SK-N-SH treated with all-trans-retinoic acid at 6 μM for 48 hours (cell line): ENCODE data around the gene EML6.

Experiments used
- ATAC-seq: fragments of 200-7000 bp; cut with Tn5 transposase; 3 replicates; pipeline ENCODE4 v1.9.1; 2020; ENCODE audit warnings: mild to moderate bottlenecking, moderate library complexity
- ARNTL ChIP-seq: fragments of 450-650 bp; formaldehyde crosslinking; IDR thresholded peaks from 2 replicates; pipeline ENCODE4 v1.5.0; 2020; ENCODE audit warnings: low read depth, mild to moderate bottlenecking, moderate library complexity, borderline replicate concordance
- BACH2 ChIP-seq: fragments of 250-450 bp; sonication (Bioruptor Pico); IDR thresholded peaks from 2 replicates; pipeline ENCODE4 v1.9.0; 2021; ENCODE audit warnings: mild to moderate bottlenecking, borderline replicate concordance
- CREB5 ChIP-seq: fragments of 250-450 bp; sonication (Bioruptor Pico); IDR thresholded peaks from 2 replicates; pipeline ENCODE4 v1.5.1; 2020; ENCODE audit warnings: low read depth, mild to moderate bottlenecking, moderate library complexity
- CSDC2 ChIP-seq: fragments of 250-450 bp; sonication (Bioruptor Pico); IDR thresholded peaks from 2 replicates; pipeline ENCODE4 v1.5.0; 2020; ENCODE audit warnings: mild to moderate bottlenecking, moderate library complexity
- CSRNP3 ChIP-seq: fragments of 250-450 bp; sonication (Bioruptor Pico); IDR thresholded peaks from 2 replicates; pipeline ENCODE4 v1.5.1; 2021; ENCODE audit warnings: mild to moderate bottlenecking, moderate library complexity
- ESRRG ChIP-seq: fragments of 250-450 bp; sonication (Bioruptor Pico); IDR thresholded peaks from 2 replicates; pipeline ENCODE4 v1.6.1; 2021; ENCODE audit warnings: mild to moderate bottlenecking
- GLIS3 ChIP-seq: fragments of 250-450 bp; sonication (Bioruptor Pico); IDR thresholded peaks from 2 replicates; pipeline ENCODE4 v1.5.0; 2020; ENCODE audit warnings: mild to moderate bottlenecking, moderate library complexity
- ISL1 ChIP-seq: fragments of 250-450 bp; sonication (Bioruptor Pico); IDR thresholded peaks from 2 replicates; pipeline ENCODE4 v2.1.2; 2022; ENCODE audit warnings: mild to moderate bottlenecking, moderate library complexity
- OSR1 ChIP-seq: fragments of 250-450 bp; sonication (Bioruptor Pico); IDR thresholded peaks from 2 replicates; pipeline ENCODE4 v1.8.0; 2022; ENCODE audit warnings: moderate library complexity, mild to moderate bottlenecking, inconsistent platforms
- PATZ1 ChIP-seq: fragments of 250-450 bp; sonication (Bioruptor Pico); IDR thresholded peaks from 2 replicates; pipeline ENCODE4 v1.8.0; 2020; ENCODE audit warnings: mild to moderate bottlenecking, moderate library complexity, borderline replicate concordance
- POU6F1 ChIP-seq: fragments of 250-450 bp; sonication (Bioruptor Pico); IDR thresholded peaks from 2 replicates; pipeline ENCODE4 v1.8.0; 2021; ENCODE audit warnings: low read depth, mild to moderate bottlenecking, moderate library complexity, borderline replicate concordance
- PPARA ChIP-seq: fragments of 250-450 bp; sonication (Bioruptor Pico); IDR thresholded peaks from 2 replicates; pipeline ENCODE4 v1.5.0; 2020; ENCODE audit warnings: mild to moderate bottlenecking, borderline replicate concordance
- RARB ChIP-seq: fragments of 250-450 bp; sonication (Bioruptor Pico); IDR thresholded peaks from 2 replicates; pipeline ENCODE4 v1.8.0; 2021; ENCODE audit warnings: mild to moderate bottlenecking, moderate library complexity
- SNAI2 ChIP-seq: fragments of 250-450 bp; sonication (Bioruptor Pico); IDR thresholded peaks from 2 replicates; pipeline ENCODE4 v1.5.0; 2020; ENCODE audit warnings: mild to moderate bottlenecking, moderate library complexity
- TCF4 ChIP-seq: fragments of 250-450 bp; sonication (Bioruptor Pico); IDR thresholded peaks from 2 replicates; pipeline ENCODE4 v1.8.0; 2021; ENCODE audit warnings: mild to moderate bottlenecking, moderate library complexity, borderline replicate concordance
- TOX ChIP-seq: fragments of 250-450 bp; sonication (Bioruptor Pico); IDR thresholded peaks from 2 replicates; pipeline ENCODE4 v1.8.0; 2021; ENCODE audit warnings: mild to moderate bottlenecking, moderate library complexity, borderline replicate concordance
- TSHZ2 ChIP-seq: fragments of 250-450 bp; sonication (Bioruptor Pico); IDR thresholded peaks from 2 replicates; pipeline ENCODE4 v1.5.0; 2020; ENCODE audit warnings: mild to moderate bottlenecking, moderate library complexity
- ZFP3 ChIP-seq: fragments of 250-450 bp; sonication (Bioruptor Pico); IDR thresholded peaks from 2 replicates; pipeline ENCODE4 v1.5.0; 2020; ENCODE audit warnings: mild to moderate bottlenecking, moderate library complexity
- ZFP30 ChIP-seq: fragments of 450-650 bp; formaldehyde crosslinking; IDR thresholded peaks from 2 replicates; pipeline ENCODE4 v1.5.0; 2022; ENCODE audit warnings: mild to moderate bottlenecking, moderate library complexity
- ZNF565 ChIP-seq: fragments of 450-650 bp; formaldehyde crosslinking; conservative IDR thresholded peaks from 2 replicates; pipeline ENCODE4 v1.5.0; 2020; ENCODE audit warnings: low read depth, mild to moderate bottlenecking, moderate library complexity
- ZNF70 ChIP-seq: fragments of 450-650 bp; formaldehyde crosslinking; IDR thresholded peaks from 2 replicates; pipeline ENCODE4 v1.5.0; 2020; ENCODE audit warnings: mild to moderate bottlenecking, moderate library complexity
- ZNF8 ChIP-seq: fragments of 450-650 bp; formaldehyde crosslinking; IDR thresholded peaks from 2 replicates; pipeline ENCODE4 v1.5.0; 2020; ENCODE audit warnings: mild to moderate bottlenecking, moderate library complexity

EML6 gene

GRCh38 chr2:54836477-54836876, 113.0 kb downstream of the EML6 start:
- TF ChIP-seq TCF4 (CRISPR knock-in tag) = no peak
- TF ChIP-seq BACH2 (CRISPR knock-in tag) = no peak
- TF ChIP-seq POU6F1 = no peak
- TF ChIP-seq ZFP30 (CRISPR knock-in tag) = no peak
- TF ChIP-seq GLIS3 (CRISPR knock-in tag) = no peak
- TF ChIP-seq CSRNP3 (CRISPR knock-in tag) = no peak
- no peak for TF ChIP-seq ESRRG
- TF ChIP-seq PPARA (CRISPR knock-in tag) = no peak
- no peak for TF ChIP-seq CSDC2
- no peak for TF ChIP-seq ISL1 (CRISPR knock-in tag)
- no peak for TF ChIP-seq TOX (CRISPR knock-in tag)
- TF ChIP-seq ZFP3 (CRISPR knock-in tag) = no peak
- no peak for TF ChIP-seq PATZ1 (CRISPR knock-in tag)
- TF ChIP-seq TSHZ2 (CRISPR knock-in tag) = no peak
- TF ChIP-seq CREB5 = no peak
- no peak for TF ChIP-seq ARNTL
- no peak for TF ChIP-seq RARB (CRISPR knock-in tag)
- TF ChIP-seq ZNF8 (CRISPR knock-in tag) = no peak
- TF ChIP-seq ZNF565 (CRISPR knock-in tag) = no peak
- no peak for TF ChIP-seq OSR1 (CRISPR knock-in tag)
- ATAC-seq = no peak

GRCh38 chr2:54838585-54839035, 115.1 kb downstream of the EML6 start:
- TF ChIP-seq GLIS3 (CRISPR knock-in tag) (no peak), SNAI2 (CRISPR knock-in tag) (no peak), ARNTL (no peak), ZNF70 (CRISPR knock-in tag) (no peak), OSR1 (CRISPR knock-in tag) (no peak), ZFP30 (CRISPR knock-in tag) (no peak), ISL1 (CRISPR knock-in tag) (no peak), POU6F1 (no peak), TSHZ2 (CRISPR knock-in tag) (no peak)
- ATAC-seq = peak; percentile 95
